GM19372 (cell line): ENCODE measurements around the gene DUS2.
"Not testable (repeated sequence)": the region's sequence is repeated elsewhere in the genome, so short reads cannot be mapped to it uniquely, and the experiment has no call there.

Experiments used
- ATAC-seq: cut with Tn5 transposase; IDR thresholded peaks from one replicate; pipeline ENCODE4 v1.9.1; 2021; ENCODE audit warnings: mild to moderate bottlenecking, low read depth, moderate library complexity; ENCODE audit not compliant: unreplicated experiment

DUS2 gene

DNA sequence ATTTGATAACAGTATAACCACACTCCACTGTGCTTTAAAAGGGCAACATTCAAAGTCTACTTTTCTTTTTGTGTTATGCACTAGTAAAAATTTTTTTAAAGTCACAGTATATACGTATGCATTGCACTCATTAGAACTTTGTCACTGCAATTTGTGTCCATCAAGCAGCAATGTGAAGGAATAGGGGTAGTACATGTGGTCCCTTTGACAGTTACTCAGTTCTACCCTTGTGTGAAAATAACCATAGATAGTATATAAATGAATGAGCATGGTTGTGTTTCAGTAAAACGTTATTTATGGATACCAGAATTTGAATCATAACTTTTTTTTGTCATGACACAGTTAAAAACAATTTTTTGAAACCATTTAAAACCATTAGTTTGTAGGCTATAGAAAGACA lies 92.8 kb downstream of the DUS2 start:
- no peak for ATAC-seq

- no peak for ATAC-seq
These were observed 93.3 kb downstream of the DUS2 start for GRCh38 chr16:68116256-68116867.

GRCh38 chr16:68117884-68118283 lies 94.8 kb downstream of the DUS2 start:
- no peak for ATAC-seq

- ATAC-seq = not testable (repeated sequence)
These were observed 95.9 kb downstream of the DUS2 start for GRCh38 chr16:68118954-68119353.

GRCh38 chr16:68120496-68120895 lies 97.4 kb downstream of the DUS2 start:
- not testable (repeated sequence) for ATAC-seq

- ATAC-seq = no peak
These were observed 103.3 kb downstream of the DUS2 start for GRCh38 chr16:68126395-68126794.

DNA sequence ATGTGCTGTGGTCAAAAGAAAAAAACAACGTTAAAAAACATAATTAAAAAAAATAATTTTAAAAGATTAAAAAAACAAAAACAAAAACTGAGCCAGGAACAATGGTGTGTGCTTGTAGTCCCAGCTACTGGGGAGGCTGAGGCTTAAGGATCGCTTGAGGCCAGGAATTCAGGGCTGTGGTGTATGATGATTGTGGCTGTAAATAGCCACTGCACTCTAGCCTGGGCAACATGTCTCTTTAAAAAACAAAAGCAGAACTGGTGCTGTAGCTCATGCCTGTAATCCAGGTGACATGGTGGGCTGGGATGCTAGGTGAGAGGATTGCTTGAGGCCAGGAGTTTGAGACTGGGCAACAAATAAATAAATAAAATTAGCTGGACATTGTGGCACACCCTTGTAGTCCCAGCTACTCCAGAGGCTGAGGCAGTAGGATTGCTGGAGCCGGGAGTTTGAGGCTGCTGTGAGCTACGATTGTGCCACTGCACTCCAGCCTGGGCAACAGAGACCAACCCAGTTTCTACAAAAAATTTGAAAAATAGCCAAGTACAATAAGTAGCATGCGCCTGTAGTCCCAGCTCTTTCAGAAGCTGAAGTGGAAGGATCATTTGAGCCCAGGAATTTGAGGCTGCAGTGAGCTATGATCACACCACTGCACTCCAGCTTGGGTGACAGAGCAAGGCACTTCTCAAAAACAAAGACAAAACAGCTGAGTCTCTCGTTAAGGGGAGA lies 105.7 kb downstream of the DUS2 start:
- ATAC-seq = no peak
